Stimulated activated CD4-positive, alpha-beta T cell treated with anti-CD3 and anti-CD28 coated beads, Interleukin-12 subunit alpha, Interleukin-12 subunit beta, amount 100 ng/mL, for 24 hours (primary cell): ENCODE measurements around the gene SLC66A1.

Experiments
- DNase-seq, 2 experiments: peaks; one replicate each; pipeline ENCODE4 v3.0.0-alpha.2; 2020; ENCODE audit warnings: low read depth in 2 of 2

Gene SLC66A1

DNA sequence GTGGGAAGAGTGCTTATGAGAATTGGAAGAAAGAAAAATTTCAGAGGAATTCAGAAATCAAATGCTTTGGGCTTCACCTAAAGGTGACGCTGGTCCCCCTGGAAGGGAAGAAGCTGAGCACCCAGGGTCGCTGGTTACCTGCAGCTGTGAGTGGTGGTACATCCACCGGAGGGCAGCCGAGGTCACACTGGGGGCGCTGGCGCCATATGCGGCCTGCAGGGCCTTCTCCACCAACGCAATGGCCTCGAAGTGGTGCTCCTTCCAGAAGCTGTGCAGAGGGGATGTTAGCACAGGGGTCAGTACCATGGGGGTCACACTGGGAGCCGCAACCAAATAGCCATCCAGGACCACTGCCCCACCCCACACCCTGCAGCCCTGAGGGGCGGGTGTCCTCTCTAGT lies 6.2 kb upstream of the SLC66A1 start:
- DNase-seq = no peak

DNA sequence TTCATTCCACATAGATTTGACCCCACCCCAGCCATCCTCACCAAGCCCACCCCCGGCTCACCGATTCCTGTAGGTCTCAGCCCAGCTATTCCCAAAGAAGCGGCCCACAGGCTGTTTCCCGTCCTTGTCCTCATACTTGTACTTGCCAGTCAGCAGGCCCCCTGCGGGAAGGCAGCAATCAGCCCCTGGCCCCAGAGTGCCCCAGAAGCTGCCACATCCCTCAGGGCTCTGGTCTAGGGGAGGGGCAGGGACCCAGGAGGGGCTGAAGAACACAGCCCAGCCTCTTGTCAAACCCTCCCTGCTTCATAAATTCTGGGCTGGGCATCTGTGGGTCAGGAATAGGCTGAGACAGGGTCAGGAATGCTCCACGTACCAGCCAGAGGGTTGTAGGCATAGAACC lies 5.2 kb upstream of the SLC66A1 start:
- no peak for DNase-seq

GRCh38 chr1:19307794-19308508 lies 4.2 kb upstream of the SLC66A1 start:
- no peak for DNase-seq

GRCh38 chr1:19308509-19308907 lies 3.6 kb upstream of the SLC66A1 start:
- DNase-seq = no peak

GRCh38 chr1:19309123-19309813 lies 2.9 kb upstream of the SLC66A1 start:
- DNase-seq = no peak

GRCh38 chr1:19310061-19310460 lies 2.1 kb upstream of the SLC66A1 start:
- no peak for DNase-seq

GRCh38 chr1:19310720-19311502 lies 1.2 kb upstream of the SLC66A1 start:
- DNase-seq = no peak

GRCh38 chr1:19311503-19311930 lies 609 bp upstream of the SLC66A1 start:
- DNase-seq = no peak

- no peak for DNase-seq
Observed at GRCh38 chr1:19312782-19313635, 883 bp downstream of the SLC66A1 start.

DNA sequence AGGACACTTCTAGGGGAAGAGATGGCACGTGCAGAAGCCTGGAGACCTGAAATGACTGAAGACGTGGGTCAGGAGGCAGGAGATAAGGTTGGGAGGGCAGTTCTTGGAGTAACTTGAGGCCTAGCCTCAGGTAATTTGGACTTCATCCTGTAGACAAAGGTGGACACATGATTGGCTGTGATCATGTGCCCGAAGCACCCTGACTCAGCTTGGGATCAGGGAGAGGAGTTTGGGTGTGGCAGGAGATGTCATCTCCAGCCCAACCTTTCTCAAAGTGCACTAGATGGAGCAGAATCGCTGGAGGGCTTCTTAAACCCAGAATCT lies 1.5 kb downstream of the SLC66A1 start:
- DNase-seq = no peak

DNA sequence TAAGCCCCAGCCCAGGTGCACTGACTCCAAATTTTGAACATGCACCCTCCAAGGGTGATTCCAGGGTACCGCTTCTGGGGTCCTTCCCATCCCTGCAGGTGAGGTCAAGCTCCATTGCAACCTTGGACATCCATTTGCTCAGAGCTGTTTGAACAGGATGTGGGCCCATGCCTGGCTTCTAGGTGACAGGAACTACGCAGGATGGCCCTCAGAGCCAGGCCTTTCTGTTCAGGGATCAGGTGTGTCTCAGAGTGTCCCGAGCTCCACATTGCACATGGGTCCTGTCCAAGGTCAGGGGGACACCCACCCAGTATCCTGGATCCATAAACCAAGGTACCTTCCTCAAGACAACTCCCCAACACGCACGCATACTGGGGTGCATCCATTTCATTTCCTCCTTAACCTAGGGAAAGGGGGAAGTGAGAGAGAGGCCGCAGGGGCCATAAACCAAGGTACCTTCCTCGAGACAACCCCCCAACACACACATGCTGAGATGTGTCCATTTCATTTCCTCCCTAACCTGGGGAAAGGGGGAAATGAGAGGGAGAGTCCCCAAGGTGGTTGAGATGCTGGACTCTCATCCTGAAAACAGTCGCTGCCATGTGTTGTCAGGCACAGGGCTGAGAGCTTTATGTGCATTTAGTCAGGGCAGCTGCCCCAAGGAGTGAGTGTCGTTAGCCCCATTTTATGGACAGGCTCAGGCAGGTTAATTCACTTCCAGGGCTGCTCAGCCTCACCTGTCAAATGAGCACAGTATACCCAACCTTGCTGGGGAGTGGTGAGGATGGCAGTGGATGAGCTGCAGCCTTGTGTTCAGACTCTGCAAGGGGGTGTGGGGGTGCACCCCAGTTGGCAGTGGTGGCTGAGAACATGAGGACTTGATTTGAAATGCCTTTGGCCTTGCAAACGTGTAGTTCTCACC lies 2.1 kb downstream of the SLC66A1 start:
- DNase-seq = no peak

DNA sequence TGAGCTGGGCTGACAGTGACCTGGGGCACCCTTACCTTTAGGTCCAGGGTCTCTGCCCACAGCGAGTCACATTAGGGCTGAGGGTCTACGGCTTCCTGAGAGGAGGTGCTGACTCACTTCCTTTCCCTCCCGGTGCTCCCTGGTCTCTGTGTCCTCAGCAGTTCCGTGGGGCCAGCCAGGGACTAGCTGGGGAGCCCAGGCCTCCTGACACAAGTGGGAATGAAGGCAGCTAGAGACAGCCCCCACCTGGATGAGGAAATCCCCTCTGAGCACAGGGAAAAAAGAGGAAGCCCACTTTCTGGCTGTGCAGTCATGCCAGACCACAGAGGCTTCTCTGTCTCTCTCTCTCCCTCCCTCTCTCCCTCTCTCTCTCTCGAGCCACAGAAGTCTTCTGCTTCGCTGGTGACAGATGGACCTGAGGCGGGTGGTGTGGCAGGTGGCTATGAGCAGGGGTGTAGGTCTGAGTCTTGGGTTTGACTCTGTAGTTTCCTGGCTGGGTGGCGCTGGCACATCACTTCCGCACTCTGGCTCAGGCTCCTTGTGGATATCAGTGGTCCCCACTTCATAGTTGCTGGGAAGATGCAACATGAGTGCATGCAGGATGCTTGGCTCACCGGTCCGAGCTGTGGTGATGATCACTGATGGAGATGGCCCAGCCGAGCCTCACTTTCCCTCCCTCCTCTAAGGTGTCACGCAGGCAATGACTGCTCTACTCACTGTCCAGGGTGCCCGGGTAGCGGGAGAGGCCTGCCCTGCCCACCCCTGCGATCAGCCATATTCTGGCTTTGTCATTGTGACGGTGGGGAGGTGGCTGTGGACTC lies 3.5 kb downstream of the SLC66A1 start:
- no peak for DNase-seq

- no peak for DNase-seq
Observed at GRCh38 chr1:19317126-19317910, 5.2 kb downstream of the SLC66A1 start.

DNA sequence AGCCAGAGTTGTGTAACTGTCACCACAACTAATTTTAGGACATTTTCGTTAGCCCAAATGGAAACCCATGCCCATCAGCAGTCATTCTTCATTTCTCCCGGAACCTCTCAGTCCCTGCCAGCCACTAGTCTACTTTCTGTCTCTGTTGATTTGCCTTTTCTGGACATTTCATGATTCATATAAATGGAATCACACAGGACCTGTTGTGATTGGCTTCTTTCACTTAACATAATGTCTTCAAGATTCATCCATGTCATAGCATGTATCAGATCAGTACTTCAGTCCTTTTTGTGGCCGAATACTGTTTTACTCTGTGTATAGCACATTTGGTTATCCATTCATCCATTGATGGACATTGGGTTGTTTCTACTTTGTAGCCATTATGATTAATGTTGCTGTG lies 7.1 kb downstream of the SLC66A1 start:
- no peak for DNase-seq

GRCh38 chr1:19321071-19321470 lies 8.9 kb downstream of the SLC66A1 start:
- no peak for DNase-seq

GRCh38 chr1:19322481-19322880 lies 10.4 kb downstream of the SLC66A1 start:
- DNase-seq = no peak

GRCh38 chr1:19323987-19324664 lies 12.0 kb downstream of the SLC66A1 start:
- DNase-seq = no peak

- DNase-seq = no peak
Observed at GRCh38 chr1:19324665-19324990, 12.5 kb downstream of the SLC66A1 start.
